Measurements from ENCODE around the gene TTYH3.

DNA sequence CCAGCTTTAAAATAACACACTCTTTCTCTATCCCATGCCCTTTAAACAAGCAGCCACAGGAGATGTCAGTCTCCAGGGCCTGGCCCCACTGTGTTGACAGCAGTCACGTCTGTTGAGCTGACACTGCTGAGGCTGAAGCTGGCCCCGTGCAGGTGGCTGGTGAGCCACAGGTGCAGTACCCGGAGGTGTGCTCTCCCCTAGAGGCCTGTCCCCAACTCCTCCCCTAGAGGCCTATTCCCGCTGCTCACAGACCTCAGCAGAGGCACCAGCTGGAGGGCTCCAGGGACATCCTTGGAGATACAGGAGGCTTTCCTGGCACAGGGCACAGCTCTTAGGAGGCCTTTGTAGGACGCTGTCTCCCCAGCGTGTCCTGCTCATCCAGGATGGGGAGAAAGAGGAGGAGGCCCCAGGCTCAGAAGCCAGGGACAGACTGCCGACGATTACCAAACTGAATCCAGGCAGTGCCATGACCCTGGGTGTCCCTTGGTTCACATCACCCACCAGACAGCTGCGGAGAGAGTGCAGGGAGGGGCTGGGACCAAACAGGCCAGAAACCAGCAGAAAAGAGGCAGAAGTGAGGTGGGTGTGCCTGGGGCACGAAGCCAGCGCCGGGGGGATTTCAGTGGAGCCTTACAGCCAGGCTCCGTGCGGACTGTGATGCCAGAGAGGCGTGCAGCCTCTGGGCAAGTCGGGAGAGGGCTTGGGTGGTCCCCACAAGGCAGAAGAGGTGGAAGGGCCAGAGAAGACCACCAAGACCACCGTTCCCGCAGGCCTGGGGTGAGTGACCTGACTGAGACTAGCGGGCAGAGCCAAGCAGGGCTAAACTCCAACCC, 18.5 kb upstream of the TTYH3 start:
- TF ChIP-seq, protein P1, sequence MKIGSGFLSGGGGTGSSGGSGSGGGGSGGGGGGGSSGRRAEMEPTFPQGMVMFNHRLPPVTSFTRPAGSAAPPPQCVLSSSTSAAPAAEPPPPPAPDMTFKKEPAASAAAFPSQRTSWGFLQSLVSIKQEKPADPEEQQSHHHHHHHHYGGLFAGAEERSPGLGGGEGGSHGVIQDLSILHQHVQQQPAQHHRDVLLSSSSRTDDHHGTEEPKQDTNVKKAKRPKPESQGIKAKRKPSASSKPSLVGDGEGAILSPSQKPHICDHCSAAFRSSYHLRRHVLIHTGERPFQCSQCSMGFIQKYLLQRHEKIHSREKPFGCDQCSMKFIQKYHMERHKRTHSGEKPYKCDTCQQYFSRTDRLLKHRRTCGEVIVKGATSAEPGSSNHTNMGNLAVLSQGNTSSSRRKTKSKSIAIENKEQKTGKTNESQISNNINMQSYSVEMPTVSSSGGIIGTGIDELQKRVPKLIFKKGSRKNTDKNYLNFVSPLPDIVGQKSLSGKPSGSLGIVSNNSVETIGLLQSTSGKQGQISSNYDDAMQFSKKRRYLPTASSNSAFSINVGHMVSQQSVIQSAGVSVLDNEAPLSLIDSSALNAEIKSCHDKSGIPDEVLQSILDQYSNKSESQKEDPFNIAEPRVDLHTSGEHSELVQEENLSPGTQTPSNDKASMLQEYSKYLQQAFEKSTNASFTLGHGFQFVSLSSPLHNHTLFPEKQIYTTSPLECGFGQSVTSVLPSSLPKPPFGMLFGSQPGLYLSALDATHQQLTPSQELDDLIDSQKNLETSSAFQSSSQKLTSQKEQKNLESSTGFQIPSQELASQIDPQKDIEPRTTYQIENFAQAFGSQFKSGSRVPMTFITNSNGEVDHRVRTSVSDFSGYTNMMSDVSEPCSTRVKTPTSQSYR (CRISPR knock-in tag; IDR thresholded peaks at IDR 0.05; ENCODE audit: borderline replicate concordance): no peak
- no peak for TF ChIP-seq JUN (CRISPR knock-in tag; IDR thresholded peaks at IDR 0.05)

All from HepG2 (cell line).